AG04449 (cell line): Measurements from ENCODE around the gene ANAPC4.
"Not testable (repeated sequence)": the region's sequence is repeated elsewhere in the genome, so short reads cannot be mapped to it uniquely, and the experiment has no call there.

ENCODE experiments used
- CTCF ChIA-PET: fragments of 350-600 bp; formaldehyde crosslinking; extraction: SDS; loops from one replicate; lab custom pipeline; 2021; ENCODE audit warnings: antibody characterized with exemption; lab: Yijun Ruan, JAX
- POLR2A ChIA-PET: fragments of 400-600, 350-600 bp; formaldehyde crosslinking; extraction: SDS; loops from one replicate; lab custom pipeline; 2020; ENCODE audit warnings: antibody characterized with exemption, inconsistent platforms; lab: Yijun Ruan, JAX
- DNase-seq: peaks from one replicate; pipeline ENCODE4 v3.0.0-alpha.2; 2010; ENCODE audit warnings: low read depth, low spot score
- H3K4me3 ChIP-seq: 2 replicates; pipeline ENCODE4 v1.5.1; 2011; ENCODE audit warnings: low read depth, mild to moderate bottlenecking, control low read depth, low read length
- TF ChIP-seq, protein P1 (sequence below): IDR thresholded peaks from one replicate; pipeline ENCODE4 v1.5.1; 2011; ENCODE audit warnings: mild to moderate bottlenecking, moderate library complexity, low read length, control low read depth, inconsistent platforms; ENCODE audit not compliant: insufficient read depth; ENCODE audit errors: missing control alignments

The ANAPC4 gene

DNA sequence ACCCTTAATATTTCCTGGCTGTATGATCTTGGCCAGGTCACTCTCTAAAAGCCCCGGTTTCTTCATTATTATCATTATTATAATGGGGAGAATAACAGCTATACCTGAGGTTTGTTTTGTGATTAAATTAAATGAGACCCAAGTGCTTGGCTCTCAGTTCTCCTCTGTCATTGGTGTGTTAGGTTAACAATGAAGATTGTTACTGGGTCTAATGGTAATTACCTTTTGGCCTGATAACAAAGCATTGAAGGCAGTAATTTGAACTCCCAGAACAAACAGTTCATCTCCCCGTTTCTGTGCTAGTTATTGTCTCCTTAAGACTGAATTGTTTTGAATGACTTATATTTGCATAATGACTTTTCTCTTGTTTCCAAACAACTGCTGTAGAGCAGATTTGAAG lies 6.8 kb upstream of the ANAPC4 start:
- no peak for DNase-seq
- ChIA-PET POLR2A (no interaction called here), CTCF (interaction anchor here (1.4 to 6.0 kb wide), 2 partner anchors 85 to 192 kb away, joined by 3 to 81 read pairs; no protein-coding TSS in a partner anchor)
- TF ChIP-seq, protein P1, sequence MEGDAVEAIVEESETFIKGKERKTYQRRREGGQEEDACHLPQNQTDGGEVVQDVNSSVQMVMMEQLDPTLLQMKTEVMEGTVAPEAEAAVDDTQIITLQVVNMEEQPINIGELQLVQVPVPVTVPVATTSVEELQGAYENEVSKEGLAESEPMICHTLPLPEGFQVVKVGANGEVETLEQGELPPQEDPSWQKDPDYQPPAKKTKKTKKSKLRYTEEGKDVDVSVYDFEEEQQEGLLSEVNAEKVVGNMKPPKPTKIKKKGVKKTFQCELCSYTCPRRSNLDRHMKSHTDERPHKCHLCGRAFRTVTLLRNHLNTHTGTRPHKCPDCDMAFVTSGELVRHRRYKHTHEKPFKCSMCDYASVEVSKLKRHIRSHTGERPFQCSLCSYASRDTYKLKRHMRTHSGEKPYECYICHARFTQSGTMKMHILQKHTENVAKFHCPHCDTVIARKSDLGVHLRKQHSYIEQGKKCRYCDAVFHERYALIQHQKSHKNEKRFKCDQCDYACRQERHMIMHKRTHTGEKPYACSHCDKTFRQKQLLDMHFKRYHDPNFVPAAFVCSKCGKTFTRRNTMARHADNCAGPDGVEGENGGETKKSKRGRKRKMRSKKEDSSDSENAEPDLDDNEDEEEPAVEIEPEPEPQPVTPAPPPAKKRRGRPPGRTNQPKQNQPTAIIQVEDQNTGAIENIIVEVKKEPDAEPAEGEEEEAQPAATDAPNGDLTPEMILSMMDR, result no peak
- H3K4me3 ChIP-seq, result no peak overlapping the region

DNA sequence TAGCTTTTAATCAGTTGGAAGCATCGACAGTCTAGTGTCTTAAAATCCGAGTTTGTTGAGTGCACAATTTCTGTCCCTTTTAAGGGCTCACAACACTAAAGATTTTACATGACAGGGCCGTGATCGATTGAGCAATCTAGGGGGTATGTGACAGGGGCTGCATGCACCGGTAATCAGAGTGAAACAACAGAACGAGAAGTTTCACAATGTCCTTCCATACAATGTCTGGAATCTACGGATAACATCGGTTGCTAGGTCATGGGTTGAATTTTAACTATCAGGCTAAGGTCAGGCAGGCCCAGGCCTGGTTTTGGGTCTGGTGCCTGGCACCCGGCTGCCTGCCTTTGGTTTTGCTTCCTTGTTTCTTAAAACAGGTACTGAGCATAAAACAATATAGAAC lies 4.5 kb upstream of the ANAPC4 start:
- POLR2A ChIA-PET, result not testable (repeated sequence)

DNA sequence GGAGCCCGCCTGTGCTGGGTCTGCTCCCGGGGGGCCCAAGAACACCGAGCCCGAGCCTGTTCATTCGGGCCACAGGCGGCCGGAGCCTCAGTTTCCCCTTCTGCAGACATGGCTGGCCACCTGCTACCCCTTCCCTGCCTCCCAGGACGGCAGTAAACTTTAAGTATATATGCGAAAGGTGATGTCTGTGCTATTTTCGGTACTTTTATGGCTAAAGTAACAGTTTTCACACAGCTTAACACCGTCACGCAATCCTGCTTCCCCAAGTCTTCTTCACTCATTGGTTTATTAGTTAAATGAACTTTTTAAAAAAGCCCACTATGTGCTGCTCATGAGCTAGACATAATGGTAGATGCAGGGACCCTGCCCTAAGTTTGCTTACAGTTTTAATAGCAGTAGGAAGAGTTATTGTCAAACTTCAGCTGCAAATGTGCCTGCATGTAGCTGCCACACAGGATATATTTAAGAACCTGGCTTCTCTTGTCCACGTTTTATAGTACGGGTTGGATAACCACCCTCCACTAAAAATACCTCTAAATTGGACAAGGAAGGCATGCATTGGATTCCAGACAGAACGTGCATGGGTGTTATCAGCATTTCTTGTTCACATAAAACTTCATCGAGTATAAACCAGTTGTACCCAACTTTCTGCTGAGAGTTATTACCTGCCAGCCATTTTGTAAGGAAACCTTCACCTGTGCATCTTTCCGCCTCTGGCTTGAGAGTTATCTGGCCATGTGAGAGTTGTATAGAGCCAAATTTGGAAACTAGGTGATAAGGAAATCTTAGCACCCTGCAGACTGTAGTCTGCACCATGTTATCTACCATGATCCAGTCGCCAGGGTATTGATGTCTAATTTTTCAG lies 741 bp downstream of the ANAPC4 start:
- ChIA-PET CTCF (interaction anchor here (1.1 to 4.6 kb wide), 5 partner anchors 8 to 391 kb away, joined by 3 to 29 read pairs (median 3); partner anchors contain the start of gene ZCCHC4), POLR2A (interaction anchor here (1.1 kb wide), 1 partner anchor 19 kb away, joined by 4 read pairs; no protein-coding TSS in a partner anchor)
- peak overlapping the region; percentile 89 for H3K4me3 ChIP-seq
- TF ChIP-seq, protein P1, result no peak
- no peak for DNase-seq

More for the DNA sequence above, 4.5 kb upstream of the ANAPC4 start:
- CTCF ChIA-PET, result interaction anchor here (1.4 to 3.1 kb wide), 2 partner anchors 19 to 60 kb away, joined by 3 to 12 read pairs; partner anchors contain the start of gene ZCCHC4
- not testable (repeated sequence) for H3K4me3 ChIP-seq, DNase-seq

DNA sequence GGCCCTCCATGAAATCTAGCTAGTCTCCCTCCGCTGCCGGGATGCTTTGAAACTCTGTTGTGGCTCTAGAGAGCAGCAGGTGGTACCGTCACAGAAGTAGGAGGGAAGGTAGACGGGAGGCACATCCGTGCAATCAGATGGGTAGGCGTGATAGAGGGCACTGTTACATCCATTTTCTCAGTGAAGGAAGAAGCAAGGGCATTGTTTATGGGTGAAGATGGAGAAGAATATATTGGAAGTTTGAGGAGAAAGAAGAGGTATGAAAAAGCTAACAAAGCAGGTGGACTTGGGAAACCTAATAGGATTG lies 1.3 kb downstream of the ANAPC4 start:
- ChIA-PET CTCF (interaction anchor here (2.1 to 4.6 kb wide), 2 partner anchors 11 to 66 kb away, joined by 6 to 29 read pairs; partner anchors contain the start of gene ZCCHC4), POLR2A (no interaction called here)
- DNase-seq, result no peak
- peak overlapping the region; percentile 89 for H3K4me3 ChIP-seq
- TF ChIP-seq, protein P1, result no peak

DNA sequence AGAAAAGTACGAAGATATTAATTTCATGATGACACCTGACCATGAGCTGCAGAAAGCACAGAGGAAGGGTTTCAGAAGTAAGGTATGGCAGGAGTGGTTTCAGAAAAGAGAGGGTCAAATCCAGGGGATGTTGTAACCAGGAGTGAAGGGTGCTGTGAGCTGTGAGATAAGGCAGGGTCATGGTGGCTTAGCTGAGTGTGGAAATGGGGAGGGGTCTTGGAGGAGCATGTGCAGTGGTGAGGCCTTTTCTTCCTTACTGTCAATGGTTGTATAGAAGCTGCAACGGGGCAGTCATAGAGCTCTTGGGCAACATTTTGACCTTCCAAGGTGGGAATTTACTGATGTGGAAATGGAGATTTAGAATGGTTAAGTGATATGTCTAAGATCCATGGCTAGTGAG lies 2.5 kb downstream of the ANAPC4 start:
- POLR2A ChIA-PET, result no interaction called here
- CTCF ChIA-PET, result interaction anchor here (1.2 to 4.6 kb wide), 2 partner anchors 12 to 67 kb away, joined by 7 to 29 read pairs; partner anchors contain the start of gene ZCCHC4
- H3K4me3 ChIP-seq, result no peak overlapping the region
- TF ChIP-seq, protein P1, result no peak
- no peak for DNase-seq

DNA sequence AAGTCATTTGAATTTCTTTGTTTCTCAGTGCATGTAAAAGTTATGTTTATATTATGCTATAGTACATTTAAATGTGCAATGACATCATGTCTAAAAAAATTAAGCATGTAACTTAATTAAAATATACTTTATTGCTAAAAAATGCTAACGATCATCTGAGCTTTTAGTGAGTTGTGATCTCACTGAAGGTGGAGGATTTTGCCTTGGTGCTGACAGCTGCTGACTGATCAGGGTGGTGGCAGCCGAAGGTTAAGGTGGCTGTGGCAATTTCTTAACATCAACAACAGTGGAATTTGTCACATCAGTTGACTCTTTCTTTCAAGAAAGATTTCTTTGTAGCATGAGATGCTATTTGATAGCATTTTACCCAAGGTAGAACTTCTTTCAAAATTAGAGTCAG lies 6.6 kb downstream of the ANAPC4 start:
- no peak overlapping the region for H3K4me3 ChIP-seq
- TF ChIP-seq, protein P1, result no peak
- POLR2A ChIA-PET, result no interaction called here
- CTCF ChIA-PET, result interaction anchor here (1.3 kb wide), 1 partner anchor 385 kb away, joined by 3 read pairs; no protein-coding TSS in a partner anchor
- DNase-seq, result no peak
